Measurements from ENCODE around the gene PRELID3B.

Gene PRELID3B

GRCh38 chr20:58993332-58994248 lies 49.0 kb downstream of the PRELID3B start:
- DNase-seq (ENCODE audit: low read depth, low spot score) = no peak
- in situ Hi-C loops (cut with HindIII; ENCODE audit: low sequenced_read_pairs) = no loop called here
- no peak for TF ChIP-seq CTCF (IDR thresholded peaks at IDR 0.05; ENCODE audit: low read depth, low read length)

GRCh38 chr20:58992911-58993310 lies 49.7 kb downstream of the PRELID3B start:
- in situ Hi-C loops (cut with HindIII; ENCODE audit: low sequenced_read_pairs) = no loop called here
- TF ChIP-seq CTCF (IDR thresholded peaks at IDR 0.05; ENCODE audit: low read depth, low read length) = no peak
- DNase-seq (ENCODE audit: low read depth, low spot score) = no peak
- H3K4me3 ChIP-seq (ENCODE audit: low read depth, low read length) = no peak overlapping the region

More at GRCh38 chr20:58993332-58994248, 49.0 kb downstream of the PRELID3B start:
- H3K4me3 ChIP-seq (ENCODE audit: low read depth, low read length) = no peak overlapping the region

- DNase-seq (ENCODE audit: low read depth, low spot score) = no peak
- TF ChIP-seq CTCF (IDR thresholded peaks at IDR 0.05; ENCODE audit: low read depth, low read length) = no peak
- no peak overlapping the region for H3K4me3 ChIP-seq (ENCODE audit: low read depth, low read length)
- in situ Hi-C loops (cut with HindIII; ENCODE audit: low sequenced_read_pairs) = no loop called here
These were observed 50.9 kb downstream of the PRELID3B start for GRCh38 chr20:58991715-58992114.

- in situ Hi-C loops (cut with HindIII; ENCODE audit: low sequenced_read_pairs) = no loop called here
- DNase-seq (ENCODE audit: low read depth, low spot score) = no peak
- no peak overlapping the region for H3K4me3 ChIP-seq (ENCODE audit: low read depth, low read length)
- TF ChIP-seq CTCF (IDR thresholded peaks at IDR 0.05; ENCODE audit: low read depth, low read length) = no peak
These were observed 51.7 kb downstream of the PRELID3B start for GRCh38 chr20:58990651-58991445.

GRCh38 chr20:58989196-58989595 lies 53.4 kb downstream of the PRELID3B start:
- H3K4me3 ChIP-seq (ENCODE audit: low read depth, low read length) = no peak overlapping the region
- TF ChIP-seq CTCF (IDR thresholded peaks at IDR 0.05; ENCODE audit: low read depth, low read length) = no peak
- no peak for DNase-seq (ENCODE audit: low read depth, low spot score)
- in situ Hi-C loops (cut with HindIII; ENCODE audit: low sequenced_read_pairs) = no loop called here

- no peak for TF ChIP-seq CTCF (IDR thresholded peaks at IDR 0.05; ENCODE audit: low read depth, low read length)
- in situ Hi-C loops (cut with HindIII; ENCODE audit: low sequenced_read_pairs) = no loop called here
- H3K4me3 ChIP-seq (ENCODE audit: low read depth, low read length) = no peak overlapping the region
- DNase-seq (ENCODE audit: low read depth, low spot score) = no peak
These were observed 54.1 kb downstream of the PRELID3B start for GRCh38 chr20:58988565-58988882.

Measured in astrocyte of the spinal cord (primary cell).